ENCODE results near the gene WDR82.

Gene WDR82

GRCh38 chr3:52278510-52279069, at the start of gene WDR82:
Gene WDR82, minus strand, starts transcription at chr3:52278649. Its CDS starts 288 bp downstream, at chr3:52278361.
- DNase-seq: peak; percentile 53

GRCh38 chr3:52327486-52328290, 49.2 kb upstream of the WDR82 start:
- no peak for DNase-seq

- no peak for DNase-seq
Measured at GRCh38 chr3:52326976-52327375, 48.5 kb upstream of the WDR82 start.

- DNase-seq: no peak
Measured at GRCh38 chr3:52325686-52326085, 47.2 kb upstream of the WDR82 start.

GRCh38 chr3:52324676-52325075, 46.2 kb upstream of the WDR82 start:
- DNase-seq: no peak

- DNase-seq: no peak
Measured at GRCh38 chr3:52323526-52324295, 45.3 kb upstream of the WDR82 start.

GRCh38 chr3:52322466-52322865, 44.0 kb upstream of the WDR82 start:
- DNase-seq: no peak

- no peak for DNase-seq
Measured at GRCh38 chr3:52321481-52321880, 43.0 kb upstream of the WDR82 start.

GRCh38 chr3:52319921-52320595, 41.6 kb upstream of the WDR82 start:
- DNase-seq: no peak

- no peak for DNase-seq
Measured at GRCh38 chr3:52318186-52318816, 39.9 kb upstream of the WDR82 start.

GRCh38 chr3:52317208-52318000, 39.0 kb upstream of the WDR82 start:
- DNase-seq: no peak

GRCh38 chr3:52315977-52316764, 37.7 kb upstream of the WDR82 start, which contains the start of gene DNAH1:
Gene DNAH1, plus strand, starts transcription at chr3:52316319. Its CDS starts 6,124 bp downstream, at chr3:52322443.
- DNase-seq: no peak

GRCh38 chr3:52315006-52315405, 36.6 kb upstream of the WDR82 start:
- DNase-seq: no peak

- DNase-seq: no peak
Measured at GRCh38 chr3:52314489-52314888, 36.0 kb upstream of the WDR82 start.

- DNase-seq: no peak
Measured at GRCh38 chr3:52313774-52314188, 35.3 kb upstream of the WDR82 start.

GRCh38 chr3:52313188-52313773, 34.8 kb upstream of the WDR82 start:
- DNase-seq: no peak

GRCh38 chr3:52311576-52312119, 33.2 kb upstream of the WDR82 start:
- DNase-seq: no peak

- no peak for DNase-seq
Measured at GRCh38 chr3:52310861-52311575, 32.6 kb upstream of the WDR82 start.

GRCh38 chr3:52308308-52308707, 29.9 kb upstream of the WDR82 start:
- no peak for DNase-seq

GRCh38 chr3:52306978-52307377, 28.5 kb upstream of the WDR82 start:
- no peak for DNase-seq

All from NCI-H1694 treated with DMSO at 0.1 percent for 48 hours (cell line).